H1 (cell line): ENCODE data around the gene DOCK10. TPM values are rescaled to one million over a fixed set of nuclear protein-coding genes. Genes with fewer than 3 reads are reported as not detected.

Experiments used
- CTCF ChIA-PET: fragments of 300-600 bp; sonication (Branson Sonifier 250); formaldehyde crosslinking; loops from one replicate; lab custom pipeline; 2021; ENCODE audit not compliant: partially characterized antibody; lab: Charles Lee
- POLR2A ChIA-PET: fragments of 300-600 bp; sonication (Branson Sonifier 250); formaldehyde crosslinking; loops from one replicate; lab custom pipeline; 2021; ENCODE audit warnings: inconsistent platforms; ENCODE audit not compliant: partially characterized antibody; lab: Charles Lee
- DNase-seq, 2 experiments: peaks; one replicate each; pipeline versions ENCODE4 v3.0.0 to v3.0.0-alpha.2; 2010 to 2022; ENCODE audit warnings: low spot score in 2 of 2, low read depth in 1 of 2, mixed read lengths in 1 of 2
- FAIRE-seq: peaks from 2 replicates; lab custom pipeline; 2011; peaks lifted over from hg19 to GRCh38; lab: Jason Lieb, UNC
- H2AFZ ChIP-seq: 2 replicates; pipeline ENCODE4 v1.8.1; 2012; ENCODE audit warnings: low read length, inconsistent platforms
- H2AK5ac ChIP-seq: 2 replicates; pipeline ENCODE4 v1.6.1; 2013; ENCODE audit warnings: low read depth, low read length
- H2BK120ac ChIP-seq: replicated peaks from 2 replicates; pipeline ENCODE3; 2013; ENCODE audit warnings: low read depth, low read length, inconsistent platforms
- H2BK12ac ChIP-seq: 2 replicates; pipeline ENCODE4 v1.6.1; 2013; ENCODE audit warnings: low read depth, low read length
- H2BK15ac ChIP-seq: 2 replicates; pipeline ENCODE4 v1.6.1; 2013; ENCODE audit warnings: low read length
- H2BK20ac ChIP-seq: 2 replicates; pipeline ENCODE4 v1.6.1; 2013; ENCODE audit warnings: low read length
- H2BK5ac ChIP-seq: 2 replicates; pipeline ENCODE4 v1.6.1; 2013; ENCODE audit warnings: low read depth, low read length
- H3K14ac ChIP-seq: 2 replicates; pipeline ENCODE4 v1.6.1; 2013; ENCODE audit warnings: inconsistent platforms; ENCODE audit not compliant: insufficient read length
- H3K18ac ChIP-seq: 2 replicates; pipeline ENCODE4 v1.6.1; 2013; ENCODE audit warnings: low read length; ENCODE audit errors: extremely low read depth
- H3K23ac ChIP-seq: 2 replicates; pipeline ENCODE4 v1.6.1; 2013; ENCODE audit warnings: inconsistent platforms; ENCODE audit not compliant: insufficient read length
- H3K23me2 ChIP-seq: 2 replicates; pipeline ENCODE4 v1.6.1; 2013; ENCODE audit warnings: low read depth, low read length
- H3K27ac ChIP-seq: 2 replicates; pipeline ENCODE4 v1.6.1; 2011; ENCODE audit warnings: low read depth, low read length, inconsistent platforms
- H3K27me3 ChIP-seq, 4 experiments: replicated peaks in 1 of 4; 1 replicate in 1 of 4; 2 replicates in 3 of 4; pipeline versions ENCODE4 v1.6.1 to v1.8.1; 2011 to 2013; ENCODE audit warnings: low read length in 3 of 4, mild to moderate bottlenecking in 3 of 4, inconsistent platforms in 2 of 4, mixed read lengths in 2 of 4, moderate library complexity in 1 of 4; ENCODE audit not compliant: control insufficient read depth in 3 of 4, insufficient read depth in 3 of 4; ENCODE audit errors: extremely low read depth in 1 of 4
- H3K36me3 ChIP-seq, 4 experiments: 2 replicates each; pipeline versions ENCODE4 v1.6.1 to v1.8.1; 2011 to 2013; ENCODE audit warnings: mild to moderate bottlenecking in 4 of 4, low read length in 3 of 4, moderate library complexity in 2 of 4, control low read depth in 1 of 4, inconsistent platforms in 1 of 4; ENCODE audit not compliant: insufficient read depth in 4 of 4, control insufficient read depth in 2 of 4
- H3K4ac ChIP-seq: replicated peaks from 2 replicates; pipeline ENCODE3; 2013; ENCODE audit warnings: low read length, low read depth, mixed read lengths, inconsistent platforms; ENCODE audit not compliant: insufficient read length
- H3K4me1 ChIP-seq, 4 experiments: replicated peaks in 1 of 4; 1 replicate in 1 of 4; 2 replicates in 3 of 4; pipeline versions ENCODE4 v1.6.1 to v1.8.1; 2011 to 2013; ENCODE audit warnings: low read length in 3 of 4, inconsistent platforms in 2 of 4, mixed read lengths in 1 of 4; ENCODE audit not compliant: insufficient read depth in 4 of 4, control insufficient read depth in 3 of 4
- H3K4me2 ChIP-seq, 2 experiments: 2 replicates each; pipeline versions ENCODE4 v1.6.1 to v1.8.1; 2011 to 2013; ENCODE audit warnings: low read depth in 2 of 2, low read length in 2 of 2, control low read depth in 1 of 2, inconsistent platforms in 1 of 2, mild to moderate bottlenecking in 1 of 2; ENCODE audit not compliant: insufficient read depth in 1 of 2
- H3K4me3 ChIP-seq, 4 experiments: fragments of 200-600, 300-600 bp in 1 of 4; sonication (generic), shearing (Covaris generic), sonication (Bioruptor Twin) in 1 of 4; 2 replicates each; pipeline versions ENCODE4 v1.5.1 to v1.8.1; 2011 to 2016; ENCODE audit warnings: low read length in 4 of 4, low read depth in 3 of 4, control low read depth in 2 of 4, inconsistent platforms in 2 of 4, mild to moderate bottlenecking in 2 of 4, mixed read lengths in 1 of 4, moderate library complexity in 1 of 4; ENCODE audit not compliant: insufficient read depth in 2 of 4; ENCODE audit errors: extremely low read depth in 1 of 4
- H3K56ac ChIP-seq: replicated peaks from 2 replicates; pipeline ENCODE3; 2013; ENCODE audit warnings: low read depth, mild to moderate bottlenecking, mixed read lengths, low read length, inconsistent platforms; ENCODE audit not compliant: insufficient read length
- H3K79me1 ChIP-seq: 2 replicates; pipeline ENCODE4 v1.6.1; 2013; ENCODE audit warnings: low read depth, low read length, control low read depth
- H3K79me2 ChIP-seq, 2 experiments: 2 replicates each; pipeline versions ENCODE4 v1.6.1 to v1.8.1; 2012 to 2013; ENCODE audit warnings: low read length in 2 of 2, mild to moderate bottlenecking in 2 of 2, inconsistent platforms in 1 of 2; ENCODE audit not compliant: insufficient read depth in 2 of 2, control insufficient read depth in 1 of 2
- H3K9ac ChIP-seq, 4 experiments: replicated peaks in 1 of 4; 1 replicate in 1 of 4; 2 replicates in 3 of 4; pipeline versions ENCODE4 v1.6.1 to v1.8.1; 2011 to 2013; ENCODE audit warnings: low read depth in 3 of 4, low read length in 3 of 4, control low read depth in 2 of 4, mild to moderate bottlenecking in 2 of 4, moderate library complexity in 2 of 4, inconsistent platforms in 1 of 4; ENCODE audit errors: extremely low read depth in 1 of 4
- H3K9me3 ChIP-seq, 2 experiments: 2 replicates each; pipeline versions ENCODE4 v1.6.1 to v1.8.1; 2012 to 2013; ENCODE audit warnings: mild to moderate bottlenecking in 2 of 2, moderate library complexity in 2 of 2, control low read depth in 1 of 2, inconsistent platforms in 1 of 2, low read depth in 1 of 2, low read length in 1 of 2, mixed read lengths in 1 of 2; ENCODE audit not compliant: insufficient read depth in 2 of 2
- H4K20me1 ChIP-seq, 2 experiments: replicated peaks in 1 of 2; 2 replicates each; pipeline versions ENCODE3 to v1.8.1; 2011 to 2013; ENCODE audit warnings: inconsistent platforms in 2 of 2, low read length in 2 of 2, mild to moderate bottlenecking in 1 of 2; ENCODE audit not compliant: insufficient read depth in 2 of 2, control insufficient read depth in 1 of 2
- H4K5ac ChIP-seq: 2 replicates; pipeline ENCODE4 v1.6.1; 2013; ENCODE audit warnings: low read length, low read depth, mixed read lengths, inconsistent platforms; ENCODE audit not compliant: insufficient read length
- H4K8ac ChIP-seq: 2 replicates; pipeline ENCODE4 v1.8.0; 2013; ENCODE audit warnings: mild to moderate bottlenecking, moderate library complexity, low read length, inconsistent platforms; ENCODE audit not compliant: insufficient read depth; ENCODE audit errors: extremely low read depth
- H4K91ac ChIP-seq: replicated peaks from 2 replicates; pipeline ENCODE3; 2013; ENCODE audit warnings: low read length, mixed read lengths, inconsistent platforms; ENCODE audit not compliant: insufficient read length
- BCL11A ChIP-seq, 2 experiments: IDR thresholded peaks; one replicate each; pipeline ENCODE4 v1.6.1; 2011; ENCODE audit warnings: low read depth in 2 of 2, low read length in 2 of 2, mild to moderate bottlenecking in 2 of 2
- BRCA1 ChIP-seq: IDR thresholded peaks from 2 replicates; pipeline ENCODE4 v1.6.1; 2012; ENCODE audit warnings: low read depth, low read length, improper control_type of control experiment
- CHD2 ChIP-seq: IDR thresholded peaks from 2 replicates; pipeline ENCODE4 v1.6.1; 2012; ENCODE audit warnings: low read length, improper control_type of control experiment
- EP300 ChIP-seq, 2 experiments: IDR thresholded peaks; 1 replicate in 1 of 2; 2 replicates in 1 of 2; pipeline ENCODE4 v1.6.1; 2011 to 2012; ENCODE audit warnings: low read depth in 2 of 2, low read length in 2 of 2, mild to moderate bottlenecking in 2 of 2, borderline replicate concordance in 1 of 2, inconsistent platforms in 1 of 2, moderate library complexity in 1 of 2
- FOSL1 ChIP-seq: IDR thresholded peaks from 2 replicates; pipeline ENCODE4 v1.6.1; 2011; ENCODE audit warnings: mild to moderate bottlenecking, low read depth, low read length, moderate library complexity; ENCODE audit not compliant: insufficient read depth
- HDAC6 ChIP-seq: IDR thresholded peaks from one replicate; pipeline ENCODE4 v1.7.1; 2012; ENCODE audit warnings: low read depth, mild to moderate bottlenecking, inconsistent platforms, low read length, moderate library complexity
- POLR2AphosphoS5 ChIP-seq: IDR thresholded peaks from 2 replicates; pipeline ENCODE4 v1.6.1; 2011; ENCODE audit warnings: low read depth, low read length
- RXRA ChIP-seq: IDR thresholded peaks from 2 replicates; pipeline ENCODE4 v1.6.1; 2011; ENCODE audit warnings: low read depth, mild to moderate bottlenecking, low read length, moderate library complexity; ENCODE audit not compliant: insufficient read depth
- SIN3A ChIP-seq, 2 experiments: IDR thresholded peaks in 1 of 2; conservative IDR thresholded peaks in 1 of 2; 2 replicates each; pipeline ENCODE4 v1.6.1; 2011 to 2012; ENCODE audit warnings: low read length in 2 of 2, improper control_type of control experiment in 1 of 2, low read depth in 1 of 2, mild to moderate bottlenecking in 1 of 2
- TBP ChIP-seq: IDR thresholded peaks from 2 replicates; pipeline ENCODE4 v1.6.1; 2011; ENCODE audit warnings: low read depth, low read length, improper control_type of control experiment
- ZNF274 ChIP-seq: IDR thresholded peaks from 2 replicates; pipeline ENCODE4 v1.7.0; 2012; ENCODE audit warnings: low read length, borderline replicate concordance; ENCODE audit errors: extremely low read depth
- WGBS, 2 experiments: shearing (Covaris generic) in 1 of 2; methylation state at CpG; one replicate each; pipeline versions ENCODE4 v1.1.6 to v1.1.7; 2013 to 2015; ENCODE audit warnings: low lambda C conversion rate in 2 of 2, mixed read lengths in 2 of 2, inconsistent platforms in 1 of 2, low coverage in 1 of 2, missing lambda C conversion rate in 1 of 2; ENCODE audit not compliant: insufficient replicate concordance in 2 of 2, insufficient coverage in 1 of 2, insufficient read length in 1 of 2; ENCODE audit errors: extremely low coverage in 1 of 2, missing lambda C conversion rate in 1 of 2; 5-methylcytosine and 5-hydroxymethylcytosine counted together
- polyA plus RNA-seq, 7 experiments: library from polyadenylated mRNA; depleted of rRNA in 3 of 7; stranded (reverse) in 5 of 7; unstranded in 2 of 7; fragments of >200 nt in 5 of 7; fragments of 200-250 nt in 2 of 7; gene quantifications; 1 replicate in 5 of 7; 2 replicates in 1 of 7; 4 replicates in 1 of 7; pipeline versions ENCODE4 v1.2.1 to v1.2.3, GENCODE V29; 2011 to 2013; ENCODE audit warnings: missing spikeins in 2 of 7, mixed read lengths in 2 of 7
- total RNA-seq: library from RNA; stranded (reverse); fragmentation: NEBNext Ultra II Directional; extraction: Animal tissue kit (Norgen Biotek cat#: 25700); gene quantifications from 2 replicates; pipeline ENCODE4 v1.2.1, GENCODE V29; 2021

DOCK10 gene
- total and polyA plus RNA-seq, 2 of the 8 experiments (the other 6 are each of a cell fraction or from before 2014, with no cell fraction given): 0.33 to 1.6 TPM

- Histone ChIP-seq H3K4me1 (no peaks in the 10 kb centered on the region), H3K27me3 (no peaks in the 10 kb centered on the region), H3K56ac (no peak overlapping the region), H3K79me2 (no peaks in the 10 kb centered on the region)
- TF ChIP-seq SIN3A (conservative IDR thresholded peaks at IDR 0.05 in 1 of 2, IDR thresholded peaks at IDR 0.05 in 1 of 2; ENCODE audit: low read depth in 1 of 2, low read length in 2 of 2): no peak
- TF ChIP-seq POLR2AphosphoS5: no peak
- TF ChIP-seq TBP: no peak
- no peak for TF ChIP-seq FOSL1
- no peak for TF ChIP-seq CHD2
- no peak for TF ChIP-seq BCL11A (IDR thresholded peaks at IDR 0.05; ENCODE audit: low read depth in 2 of 2, low read length in 2 of 2)
- TF ChIP-seq EP300 (IDR thresholded peaks at IDR 0.05; ENCODE audit: borderline replicate concordance in 1 of 2, low read depth in 2 of 2, low read length in 2 of 2): no peak
- TF ChIP-seq RXRA: no peak
- no peak for TF ChIP-seq ZNF274
- no peak for TF ChIP-seq BRCA1
- no peak for TF ChIP-seq HDAC6
- TF ChIP-seq, all 59 proteins: peak for 0
- Histone ChIP-seq H2AFZ (no peak overlapping the region), H2BK20ac (no peak overlapping the region), H3K79me1 (no peaks in the 10 kb centered on the region), H4K5ac (no peak overlapping the region), H2BK15ac (no peak overlapping the region), H3K4me3 (no peak overlapping the region), H3K23me2 (peaks cover 14% of the 10 kb centered on the region; the same call in 1 of the 2 replicates), H3K9me3 (no peaks in the 10 kb centered on the region; a peak in 1 of 4 replicates), H3K36me3 (no peaks in the 10 kb centered on the region; a peak in 1 of 8 replicates), H3K4ac (no peak overlapping the region), H2BK12ac (no peak overlapping the region), H3K4me2 (no peak overlapping the region), H4K91ac (peak overlapping the region; percentile 0), H2BK120ac (no peak overlapping the region), H3K23ac (no peak overlapping the region), H3K18ac (no peak overlapping the region), H3K14ac (no peak overlapping the region), H3K9ac (no peak overlapping the region), H3K27ac (no peak overlapping the region), H4K20me1 (peaks cover 0 to 14% of the 10 kb centered on the region in 2 experiments), H2AK5ac (peak overlapping the region; percentile 4; the same call in 1 of the 2 replicates), H4K8ac (no peak overlapping the region), H2BK5ac (no peak overlapping the region)
- ChIA-PET POLR2A (no interaction called here), CTCF (interaction anchor here (0.6 kb wide), 1 partner anchor 98 kb away, joined by 3 read pairs; no protein-coding TSS in a partner anchor)
- no peak for FAIRE-seq
- no peak for DNase-seq
- WGBS, 2 experiments: 87 to 100% methylated on average over 1 to 8 of the region's 8 CpGs
These were observed 122.7 kb downstream of the DOCK10 start for GRCh38 chr2:224919472-224920110.
